Measurements from ENCODE around the gene FALEC. TPM values are rescaled to one million over a fixed set of nuclear protein-coding genes. Genes with fewer than 3 reads are reported as not detected.
A peak's percentile ranks its signal among the peaks of the same experiment; 100 is the strongest.

The FALEC gene
- total and polyA plus RNA-seq, 9 of the 15 experiments (the other 6 are each of a cell fraction or from before 2014, with no cell fraction given): 0.15 to 1.8 (median 0.53) TPM; not detected in 5

DNA sequence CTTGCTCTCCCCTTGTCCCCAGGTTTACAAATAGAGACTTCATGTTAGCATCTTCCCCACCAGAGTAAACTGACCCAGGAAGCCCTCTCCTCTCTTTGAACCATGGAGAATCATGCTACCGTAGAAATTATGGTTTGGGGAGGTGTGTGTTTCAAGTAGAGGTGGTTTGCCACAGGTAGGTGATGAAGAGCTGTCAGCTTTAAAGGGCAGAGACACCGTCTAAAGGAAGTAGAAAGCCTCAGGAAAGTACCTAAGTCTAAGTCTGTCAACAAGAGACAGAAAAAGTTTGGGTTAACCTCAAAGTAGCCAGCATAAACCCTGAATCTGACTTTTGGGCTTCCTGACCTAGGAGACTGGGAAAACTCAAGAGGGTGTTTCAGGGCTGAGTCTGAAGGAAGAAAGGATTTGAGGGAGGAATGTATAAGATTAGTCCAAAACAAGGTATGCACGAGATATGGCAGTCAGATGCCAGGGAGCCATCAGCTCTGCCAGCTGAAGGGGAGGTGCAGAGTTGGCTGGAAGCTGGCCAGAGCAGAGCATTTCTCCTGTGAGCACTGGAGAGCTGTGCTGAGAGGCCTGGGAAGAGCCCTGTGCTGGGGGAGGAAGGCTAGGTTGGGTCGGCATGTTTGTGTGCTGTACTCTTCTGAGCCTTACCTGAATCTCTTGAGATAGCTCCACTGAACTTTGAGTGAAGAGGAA is 47.9 kb downstream of the FALEC start:
- ChIA-PET CTCF (ENCODE audit: low intra/inter-chr PET ratio) (interaction anchor here (0.7 kb wide), 1 partner anchor 58 kb away, joined by 3 read pairs; no protein-coding TSS in a partner anchor), POLR2A (interaction anchor here (0.6 to 6.5 kb wide), 9 partner anchors 9 to 443 kb away, joined by 3 to 148 read pairs (median 6); partner anchors contain the start of genes ADAMTSL4, ENSA, MCL1 and MINDY1)
- H3K27me3 ChIP-seq (ENCODE audit: control insufficient read depth in 2 of 2, insufficient read depth in 2 of 2, low read length in 2 of 2): no peaks in the 10 kb centered on the region
- H3K36me3 ChIP-seq (ENCODE audit: control insufficient read depth, insufficient read depth, low read length): peaks cover 55% of the 10 kb centered on the region
- BruUV-seq (replicated peaks): no TSS peak
- peaks cover 54 to 66% of the 10 kb centered on the region in 2 experiments for H3K4me1 ChIP-seq (replicated peaks in 1 of 2; ENCODE audit: control insufficient read depth in 2 of 2, insufficient read depth in 2 of 2, low read length in 2 of 2)
- no peaks in the 10 kb centered on the region for H3K9me3 ChIP-seq (replicated peaks; ENCODE audit: control insufficient read depth, insufficient read depth, low read depth, low read length)
- in situ Hi-C loops (cut with MboI): loop anchor here (10.0 kb wide), 1 partner anchor 431 kb away; no protein-coding TSS in a partner anchor
- peak overlapping the region in 1 of 2 experiments; percentile 89; a peak in 2 of 4 replicates for H3K9ac ChIP-seq (ENCODE audit: insufficient read depth in 1 of 2, low read depth in 2 of 2, low read length in 2 of 2)
- H3K4me3 ChIP-seq: no peak overlapping the region
- 0 out of 2 replicates have a peak overlapping the region, but pooled peaks have one; percentile 78 for H3K4me2 ChIP-seq (ENCODE audit: insufficient read depth, low read length)
- peak overlapping the region; percentile 81; the same call in 2 of the 3 replicates for H3K27ac ChIP-seq (ENCODE audit: extremely low read depth, low read depth, low read length)
- H4K20me1 ChIP-seq (replicated peaks; ENCODE audit: control insufficient read depth, insufficient read depth, low read length): peaks cover 10% of the 10 kb centered on the region; the same call in 1 of the 2 replicates
- H2AFZ ChIP-seq (ENCODE audit: low read depth, low read length): no peak overlapping the region
- intact Hi-C loops (cut with micrococcal nuclease): loop anchor here (5.0 kb wide), 2 partner anchors 414 to 434 kb away; no protein-coding TSS in a partner anchor
- no peak for ATAC-seq
- H3K9me1 ChIP-seq (ENCODE audit: control insufficient read depth, insufficient read depth, low read length): peaks cover 6% of the 10 kb centered on the region
- no peak for FAIRE-seq
- peaks cover 29% of the 10 kb centered on the region for H3K79me2 ChIP-seq (ENCODE audit: control insufficient read depth, insufficient read depth, low read length)
- DNase-seq (ENCODE audit: extremely low read depth in 1 of 4, low spot score in 3 of 4): peak in 2 of 4 experiments; percentile 7 to 18
- WGBS (ENCODE audit: insufficient coverage, low coverage, missing lambda C conversion rate): 60% methylated on average over 4 of the region's 4 CpGs
- TF ChIP-seq PTRF (tag; IDR thresholded peaks at IDR 0.05) (no peak), ZNF589 (CRISPR knock-in tag; IDR thresholded peaks at IDR 0.05; ENCODE audit: low read depth) (0 out of 2 replicates have a peak, but pooled peaks have one; percentile 20), MEF2D (tag; conservative IDR thresholded peaks at IDR 0.05; ENCODE audit: low read depth) (no peak), DACH1 (IDR thresholded peaks at IDR 0.05; ENCODE audit: partially characterized antibody) (peak; percentile 11), TARDBP (IDR thresholded peaks at IDR 0.05) (no peak), GABPB2 (CRISPR knock-in tag; conservative IDR thresholded peaks at IDR 0.05) (no peak), TCFL5 (CRISPR knock-in tag; conservative IDR thresholded peaks at IDR 0.05) (no peak), NR4A1 (CRISPR knock-in tag; IDR thresholded peaks at IDR 0.05) (no peak), NR4A1 (tag; IDR thresholded peaks at IDR 0.05) (no peak), MCM7 (IDR thresholded peaks at IDR 0.05) (no peak), PCBP1 (IDR thresholded peaks at IDR 0.05; ENCODE audit: low read depth, low read length, poor library complexity, severe bottlenecking) (no peak), PML (IDR thresholded peaks at IDR 0.05; ENCODE audit: low read length) (no peak), ZNF140 (CRISPR knock-in tag; IDR thresholded peaks at IDR 0.05) (no peak), RBM25 (IDR thresholded peaks at IDR 0.05; ENCODE audit: low read depth, low read length, severe bottlenecking) (no peak), ZNF12 (CRISPR knock-in tag; IDR thresholded peaks at IDR 0.05) (no peak), KLF10 (CRISPR knock-in tag; IDR thresholded peaks at IDR 0.05) (no peak), MECOM (CRISPR knock-in tag; IDR thresholded peaks at IDR 0.05) (no peak), NR1H2 (CRISPR knock-in tag; IDR thresholded peaks at IDR 0.05) (no peak), SNRNP70 (optimal IDR thresholded peaks at IDR 0.05; ENCODE audit: low read depth, low read length) (no peak), NFIC (IDR thresholded peaks at IDR 0.05) (0 out of 2 replicates have a peak, but pooled peaks have one; percentile 29), U2AF2 (optimal IDR thresholded peaks at IDR 0.05; ENCODE audit: low read depth, low read length) (no peak), NR2C1 (IDR thresholded peaks at IDR 0.05) (no peak), NR2C1 (tag; IDR thresholded peaks at IDR 0.05) (no peak), SMARCE1 (IDR thresholded peaks at IDR 0.05) (no peak)
- TF ChIP-seq, protein P1, sequence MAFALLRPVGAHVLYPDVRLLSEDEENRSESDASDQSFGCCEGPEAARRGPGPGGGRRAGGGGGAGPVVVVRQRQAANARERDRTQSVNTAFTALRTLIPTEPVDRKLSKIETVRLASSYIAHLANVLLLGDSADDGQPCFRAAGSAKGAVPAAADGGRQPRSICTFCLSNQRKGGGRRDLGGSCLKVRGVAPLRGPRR (CRISPR knock-in tag; IDR thresholded peaks at IDR 0.05): no peak
- TF ChIP-seq, protein P2, sequence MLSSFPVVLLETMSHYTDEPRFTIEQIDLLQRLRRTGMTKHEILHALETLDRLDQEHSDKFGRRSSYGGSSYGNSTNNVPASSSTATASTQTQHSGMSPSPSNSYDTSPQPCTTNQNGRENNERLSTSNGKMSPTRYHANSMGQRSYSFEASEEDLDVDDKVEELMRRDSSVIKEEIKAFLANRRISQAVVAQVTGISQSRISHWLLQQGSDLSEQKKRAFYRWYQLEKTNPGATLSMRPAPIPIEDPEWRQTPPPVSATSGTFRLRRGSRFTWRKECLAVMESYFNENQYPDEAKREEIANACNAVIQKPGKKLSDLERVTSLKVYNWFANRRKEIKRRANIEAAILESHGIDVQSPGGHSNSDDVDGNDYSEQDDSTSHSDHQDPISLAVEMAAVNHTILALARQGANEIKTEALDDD (IDR thresholded peaks at IDR 0.05): no peak

All from K562 (cell line).